SK-N-SH (cell line): ENCODE results near the gene KCNQ5. TPM values are rescaled to one million over a fixed set of nuclear protein-coding genes. Genes with fewer than 3 reads are reported as not detected.

Source experiments
- CTCF ChIA-PET: fragments of 300-600, 350-600 bp; formaldehyde crosslinking; extraction: SDS; loops from one replicate; lab custom pipeline; 2021; lab: Yijun Ruan, JAX
- POLR2A ChIA-PET: fragments of 350-600 bp; sonication (Branson Sonifier 250); formaldehyde crosslinking; extraction: SDS; loops from one replicate; lab custom pipeline; 2020; ENCODE audit warnings: antibody characterized with exemption, inconsistent platforms; lab: Yijun Ruan, JAX
- DNase-seq: peaks from one replicate; pipeline ENCODE4 v3.0.0; 2012
- H2AFZ ChIP-seq: fragments of 200-600 bp; sonication (generic); 2 replicates; pipeline ENCODE4 v1.8.1; 2016; ENCODE audit warnings: antibody characterized with exemption, mild to moderate bottlenecking, low read depth
- H3F3A ChIP-seq: fragments of 200-600 bp; sonication (generic); replicated peaks from 2 replicates; pipeline ENCODE3; 2016; ENCODE audit warnings: antibody characterized with exemption, mild to moderate bottlenecking; ENCODE audit not compliant: insufficient read depth
- H3K27ac ChIP-seq, 2 experiments: fragments of 200-500 bp in 1 of 2; fragments of 200-600 bp in 1 of 2; sonication (Bioruptor generic) in 1 of 2; sonication (generic), shearing (Covaris generic) in 1 of 2; 2 replicates each; pipeline versions ENCODE4 v1.5.1 to v1.6.1; 2014 to 2016; ENCODE audit warnings: low read depth in 2 of 2, inconsistent platforms in 1 of 2, low read length in 1 of 2, mild to moderate bottlenecking in 1 of 2, mixed read lengths in 1 of 2
- H3K27me3 ChIP-seq: fragments of 200-600 bp; sonication (generic), shearing (Covaris generic); 2 replicates; pipeline ENCODE4 v1.6.1; 2016; ENCODE audit warnings: mixed run types; ENCODE audit not compliant: insufficient read depth
- H3K36me3 ChIP-seq, 2 experiments: fragments of 200-500 bp in 1 of 2; fragments of 200-600 bp in 1 of 2; sonication (Bioruptor generic) in 1 of 2; sonication (generic) in 1 of 2; replicated peaks in 1 of 2; 2 replicates each; pipeline versions ENCODE3 to v1.5.1; 2014 to 2016; ENCODE audit warnings: low read length in 1 of 2, mild to moderate bottlenecking in 1 of 2; ENCODE audit not compliant: insufficient read depth in 2 of 2, control insufficient read depth in 1 of 2
- H3K4me1 ChIP-seq, 2 experiments: fragments of 200-500 bp in 1 of 2; fragments of 200-600 bp in 1 of 2; sonication (Bioruptor generic) in 1 of 2; sonication (generic), shearing (Covaris generic) in 1 of 2; 2 replicates each; pipeline versions ENCODE4 v1.5.1 to v1.6.1; 2014 to 2016; ENCODE audit warnings: low read depth in 1 of 2, low read length in 1 of 2, mixed run types in 1 of 2; ENCODE audit not compliant: insufficient read depth in 2 of 2, control insufficient read depth in 1 of 2
- H3K4me2 ChIP-seq: fragments of 200-600 bp; sonication (generic), shearing (Covaris generic); 2 replicates; pipeline ENCODE4 v1.6.1; 2017; ENCODE audit warnings: mixed run types
- H3K4me3 ChIP-seq, 2 experiments: fragments of 200-500 bp in 1 of 2; fragments of 200-600 bp in 1 of 2; sonication (Bioruptor generic) in 1 of 2; sonication (generic), shearing (Covaris generic) in 1 of 2; 2 replicates each; pipeline versions ENCODE4 v1.5.1 to v1.8.1; 2014 to 2016; ENCODE audit warnings: low read depth in 2 of 2, inconsistent platforms in 1 of 2, low read length in 1 of 2, mild to moderate bottlenecking in 1 of 2, mixed read lengths in 1 of 2, moderate library complexity in 1 of 2
- H3K79me2 ChIP-seq: fragments of 200-600 bp; sonication (generic); 2 replicates; pipeline ENCODE4 v1.8.1; 2017; ENCODE audit warnings: mild to moderate bottlenecking; ENCODE audit not compliant: insufficient read depth
- H3K9ac ChIP-seq: fragments of 200-600 bp; sonication (generic); 2 replicates; pipeline ENCODE4 v1.6.1; 2017; ENCODE audit warnings: mixed run types
- H3K9me2 ChIP-seq: fragments of 200-600 bp; sonication (generic); 2 replicates; pipeline ENCODE4 v1.6.1; 2017; ENCODE audit warnings: mixed run types
- H3K9me3 ChIP-seq: fragments of 200-600 bp; sonication (generic); 2 replicates; pipeline ENCODE4 v1.6.1; 2017; ENCODE audit warnings: mixed run types, mild to moderate bottlenecking, moderate library complexity
- H4K20me1 ChIP-seq: fragments of 200-600 bp; sonication (generic); 2 replicates; pipeline ENCODE4 v1.6.1; 2017; ENCODE audit warnings: mild to moderate bottlenecking, mixed run types; ENCODE audit not compliant: insufficient read depth
- CHD2 ChIP-seq: fragments of 150-350 bp; IDR thresholded peaks from 2 replicates; pipeline ENCODE4 v1.6.1; 2018; ENCODE audit warnings: low read length; ENCODE audit not compliant: partially characterized antibody
- EP300 ChIP-seq, 2 experiments: IDR thresholded peaks; 2 replicates each; pipeline versions ENCODE4 v1.4.0 to v1.6.1; 2012; ENCODE audit warnings: borderline replicate concordance in 1 of 2, low read depth in 1 of 2, low read length in 1 of 2
- FOXM1 ChIP-seq: IDR thresholded peaks from 2 replicates; pipeline ENCODE4 v1.4.0; 2012; ENCODE audit warnings: low read depth, mild to moderate bottlenecking
- GATA2 ChIP-seq: sonication (generic); formaldehyde crosslinking; IDR thresholded peaks from 2 replicates; pipeline ENCODE4 v1.5.0; 2020; ENCODE audit warnings: mild to moderate bottlenecking, missing genetic modification reagents
- NFIC ChIP-seq: IDR thresholded peaks from 2 replicates; pipeline ENCODE4 v1.4.0; 2012; ENCODE audit warnings: borderline replicate concordance
- NRF1 ChIP-seq: IDR thresholded peaks from 2 replicates; pipeline ENCODE4 v1.6.1; 2012; ENCODE audit warnings: low read depth, mild to moderate bottlenecking, low read length
- POLR2AphosphoS5 ChIP-seq: IDR thresholded peaks from 2 replicates; pipeline ENCODE4 v1.6.1; 2012; ENCODE audit warnings: low read depth, low read length
- RAD21 ChIP-seq: IDR thresholded peaks from 2 replicates; pipeline ENCODE4 v1.6.1; 2012; ENCODE audit warnings: mild to moderate bottlenecking, low read length
- RFX5 ChIP-seq: IDR thresholded peaks from 2 replicates; pipeline ENCODE4 v1.6.1; 2012; ENCODE audit warnings: mild to moderate bottlenecking, improper control_type of control experiment, low read length
- RXRA ChIP-seq: IDR thresholded peaks from 2 replicates; pipeline ENCODE4 v1.4.0; 2012; ENCODE audit warnings: low read depth, mild to moderate bottlenecking, borderline replicate concordance
- SIN3A ChIP-seq: IDR thresholded peaks from 2 replicates; pipeline ENCODE4 v1.6.1; 2012; ENCODE audit warnings: low read depth, mild to moderate bottlenecking, low read length, moderate library complexity, borderline replicate concordance
- SMC3 ChIP-seq: IDR thresholded peaks from 2 replicates; pipeline ENCODE4 v1.6.1; 2012; ENCODE audit warnings: low read depth, low read length, improper control_type of control experiment
- TAF1 ChIP-seq: IDR thresholded peaks from 2 replicates; pipeline ENCODE4 v1.6.1; 2012; ENCODE audit warnings: low read depth, mild to moderate bottlenecking, low read length, moderate library complexity, borderline replicate concordance
- YY1 ChIP-seq: IDR thresholded peaks from 2 replicates; pipeline ENCODE4 v1.4.0; 2012; ENCODE audit warnings: low read depth, mild to moderate bottlenecking
- WGBS: methylation state at CpG from one replicate; pipeline ENCODE4 v1.1.6; 2017; ENCODE audit warnings: low lambda C conversion rate; 5-methylcytosine and 5-hydroxymethylcytosine counted together
- polyA plus RNA-seq, 3 experiments: library from polyadenylated mRNA; depleted of rRNA; stranded (reverse); fragments of >200 nt; gene quantifications; 2 replicates each; pipeline ENCODE4 v1.2.3, GENCODE V29; 2012
- TF ChIP-seq, protein P1 (sequence below): fragments of 150-350 bp; IDR thresholded peaks from 2 replicates; pipeline ENCODE4 v1.6.1; 2016; ENCODE audit warnings: mild to moderate bottlenecking, low read depth, low read length

KCNQ5 gene
- polyA plus RNA-seq, 1 of the 3 experiments (the other 2 are of a cell fraction): 3.2 TPM

DNA sequence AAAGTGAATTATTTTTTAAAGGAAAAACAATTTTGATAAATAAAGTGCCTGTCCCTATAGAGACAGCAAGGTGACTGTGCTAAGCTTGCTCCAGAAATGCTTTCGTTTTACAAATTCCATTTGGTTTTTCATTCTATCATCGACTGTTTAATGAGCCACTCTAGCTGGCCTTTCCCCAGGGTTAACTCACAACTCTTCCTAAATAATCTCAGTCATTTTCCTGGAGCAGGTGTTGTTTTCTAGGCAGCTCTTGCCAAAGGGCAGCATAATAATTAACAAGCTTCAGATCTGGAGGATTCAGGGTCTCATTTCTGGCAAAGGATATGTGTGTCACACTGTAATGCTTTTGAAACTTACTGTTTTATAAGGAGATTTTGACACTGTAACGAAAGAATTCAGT, 419.2 kb downstream of the KCNQ5 start:
- TF ChIP-seq SIN3A: no peak
- no peak for TF ChIP-seq POLR2AphosphoS5
- TF ChIP-seq RAD21: no peak
- TF ChIP-seq FOXM1: no peak
- TF ChIP-seq, protein P1, sequence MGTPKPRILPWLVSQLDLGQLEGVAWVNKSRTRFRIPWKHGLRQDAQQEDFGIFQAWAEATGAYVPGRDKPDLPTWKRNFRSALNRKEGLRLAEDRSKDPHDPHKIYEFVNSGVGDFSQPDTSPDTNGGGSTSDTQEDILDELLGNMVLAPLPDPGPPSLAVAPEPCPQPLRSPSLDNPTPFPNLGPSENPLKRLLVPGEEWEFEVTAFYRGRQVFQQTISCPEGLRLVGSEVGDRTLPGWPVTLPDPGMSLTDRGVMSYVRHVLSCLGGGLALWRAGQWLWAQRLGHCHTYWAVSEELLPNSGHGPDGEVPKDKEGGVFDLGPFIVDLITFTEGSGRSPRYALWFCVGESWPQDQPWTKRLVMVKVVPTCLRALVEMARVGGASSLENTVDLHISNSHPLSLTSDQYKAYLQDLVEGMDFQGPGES: no peak
- TF ChIP-seq RFX5: no peak
- H3K9me2 ChIP-seq: no peaks in the 10 kb centered on the region
- ChIA-PET POLR2A (no interaction called here), CTCF (no interaction called here)
- WGBS: 59% methylated on average over 3 of the region's 3 CpGs
- peaks cover 30% of the 10 kb centered on the region for H3K9me3 ChIP-seq
- peaks cover 8% of the 10 kb centered on the region for H3K79me2 ChIP-seq
- H3K27me3 ChIP-seq: no peaks in the 10 kb centered on the region
- no peak overlapping the region for H3K9ac ChIP-seq
- H3F3A ChIP-seq: no peaks in the 10 kb centered on the region
- no peak for DNase-seq
- no peak overlapping the region for H3K27ac ChIP-seq
- no peak overlapping the region for H2AFZ ChIP-seq
- H4K20me1 ChIP-seq: no peaks in the 10 kb centered on the region
- no peak overlapping the region for H3K4me2 ChIP-seq
- H3K4me1 ChIP-seq: no peaks in the 10 kb centered on the region
- peaks cover 0 to 29% of the 10 kb centered on the region in 2 experiments for H3K36me3 ChIP-seq
- no peak overlapping the region for H3K4me3 ChIP-seq

DNA sequence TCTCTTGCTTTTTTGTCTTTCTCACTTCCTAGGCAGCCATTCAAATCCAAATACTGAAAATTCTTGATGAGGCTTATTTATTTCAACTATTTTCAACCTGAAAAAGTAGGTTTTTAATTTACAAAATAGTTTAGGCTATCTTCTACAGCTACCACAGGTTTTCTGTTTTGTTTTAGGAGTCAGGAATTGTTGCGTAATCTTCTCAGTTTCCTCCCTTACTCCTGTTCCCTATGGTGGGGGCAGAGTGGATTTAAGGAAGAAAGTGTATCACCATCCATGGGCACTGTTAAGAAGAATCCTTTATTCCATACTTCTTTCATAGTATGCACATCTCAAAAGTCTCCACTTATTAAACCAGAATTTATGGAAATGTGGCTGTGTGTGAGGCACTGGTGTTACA, 421.0 kb downstream of the KCNQ5 start:
- peaks cover 8% of the 10 kb centered on the region; the same call in 1 of the 2 replicates for H3K79me2 ChIP-seq
- CTCF ChIA-PET: no interaction called here
- no peak overlapping the region for H2AFZ ChIP-seq
- H3K9ac ChIP-seq: no peak overlapping the region
- TF ChIP-seq EP300 (IDR thresholded peaks at IDR 0.05; ENCODE audit: borderline replicate concordance in 1 of 2, low read depth in 1 of 2, low read length in 1 of 2) (no peak), FOXM1 (no peak), NRF1 (no peak), SIN3A (no peak), RFX5 (no peak), RXRA (no peak), YY1 (no peak), GATA2 (CRISPR knock-in tag) (no peak), CHD2 (no peak), SMC3 (no peak), NFIC (no peak), TAF1 (no peak)
- TF ChIP-seq, protein P1: no peak
- no peaks in the 10 kb centered on the region for H3F3A ChIP-seq
- peaks cover 0 to 29% of the 10 kb centered on the region in 2 experiments for H3K36me3 ChIP-seq
- no peak overlapping the region for H3K4me2 ChIP-seq
- no peak for DNase-seq
- POLR2A ChIA-PET: no interaction called here
- no peak overlapping the region for H3K4me3 ChIP-seq
- H3K4me1 ChIP-seq: no peaks in the 10 kb centered on the region
- peaks cover 25% of the 10 kb centered on the region for H3K9me3 ChIP-seq
- no peak overlapping the region for H3K27ac ChIP-seq
- H3K27me3 ChIP-seq: no peaks in the 10 kb centered on the region
- H3K9me2 ChIP-seq: no peaks in the 10 kb centered on the region
- WGBS: 97% methylated on average over 1 of the region's 1 CpG
- H4K20me1 ChIP-seq: no peaks in the 10 kb centered on the region
